Nephron (organoid): ENCODE measurements around the gene CDC6.

Source experiments
- H3K27ac Mint-ChIP-seq, 3 experiments: 2 replicates each; pipeline ENCODE4 v1.8.0; 2020; ENCODE audit warnings: mixed read lengths in 3 of 3, mild to moderate bottlenecking in 2 of 3, moderate library complexity in 1 of 3
- H3K27me3 Mint-ChIP-seq: 2 replicates; pipeline ENCODE4 v1.8.0; 2021; ENCODE audit warnings: low read depth, mild to moderate bottlenecking, moderate library complexity, mixed read lengths
- H3K36me3 Mint-ChIP-seq: 2 replicates; pipeline ENCODE4 v1.8.0; 2020; ENCODE audit warnings: low read depth, mixed read lengths
- H3K4me1 Mint-ChIP-seq: 2 replicates; pipeline ENCODE4 v1.8.0; 2020; ENCODE audit warnings: mixed read lengths
- H3K4me3 Mint-ChIP-seq, 3 experiments: 2 replicates each; pipeline ENCODE4 v1.8.0; 2020; ENCODE audit warnings: mild to moderate bottlenecking in 3 of 3, mixed read lengths in 3 of 3, moderate library complexity in 2 of 3
- H3K9me3 Mint-ChIP-seq: 2 replicates; pipeline ENCODE4 v1.8.0; 2020; ENCODE audit warnings: mixed read lengths
- CTCF ChIP-seq, 3 experiments: fragments of 200-600 bp; sonication (generic); IDR thresholded peaks; one replicate each; pipeline ENCODE4 v1.5.0; 2021; ENCODE audit warnings: antibody characterized with exemption in 3 of 3; ENCODE audit not compliant: unreplicated experiment in 3 of 3

The CDC6 gene

GRCh38 chr17:40307001-40307730 lies 19.5 kb downstream of the CDC6 start:
- Mint-ChIP-seq H3K27ac (no peak overlapping the region), H3K9me3 (no peaks in the 10 kb centered on the region), H3K4me3 (no peak overlapping the region), H3K27me3 (no peaks in the 10 kb centered on the region), H3K36me3 (no peaks in the 10 kb centered on the region), H3K4me1 (peaks cover 22% of the 10 kb centered on the region)
- no peak for TF ChIP-seq CTCF (IDR thresholded peaks at IDR 0.05; ENCODE audit: unreplicated experiment in 3 of 3)

GRCh38 chr17:40307740-40308239 lies 20.1 kb downstream of the CDC6 start:
- Mint-ChIP-seq H3K36me3 (no peaks in the 10 kb centered on the region), H3K4me3 (no peak overlapping the region), H3K9me3 (no peaks in the 10 kb centered on the region), H3K4me1 (peaks cover 19% of the 10 kb centered on the region), H3K27me3 (no peaks in the 10 kb centered on the region), H3K27ac (no peak overlapping the region)
- TF ChIP-seq CTCF (IDR thresholded peaks at IDR 0.05; ENCODE audit: unreplicated experiment in 3 of 3), result no peak

GRCh38 chr17:40309031-40309948 lies 21.6 kb downstream of the CDC6 start, which contains the start of gene RARA:
TSS of gene RARA (plus strand) at chr17:40309180. CDS start at chr17:40331219, 22,039 bp downstream.
- no peaks in the 10 kb centered on the region for H3K27me3 Mint-ChIP-seq
- no peaks in the 10 kb centered on the region for H3K9me3 Mint-ChIP-seq
- no peaks in the 10 kb centered on the region for H3K36me3 Mint-ChIP-seq
- peaks cover 4% of the 10 kb centered on the region for H3K4me1 Mint-ChIP-seq
- H3K4me3 Mint-ChIP-seq, result no peak within 1 kb of the TSS
- H3K27ac Mint-ChIP-seq, result no peak within 1 kb of the TSS
- no peak for TF ChIP-seq CTCF (IDR thresholded peaks at IDR 0.05; ENCODE audit: unreplicated experiment in 3 of 3)

GRCh38 chr17:40309949-40310510 lies 22.4 kb downstream of the CDC6 start:
- Mint-ChIP-seq H3K27me3 (no peaks in the 10 kb centered on the region), H3K27ac (no peak overlapping the region), H3K36me3 (no peaks in the 10 kb centered on the region), H3K4me3 (no peak overlapping the region), H3K4me1 (no peaks in the 10 kb centered on the region), H3K9me3 (no peaks in the 10 kb centered on the region)
- no peak for TF ChIP-seq CTCF (IDR thresholded peaks at IDR 0.05; ENCODE audit: unreplicated experiment in 3 of 3)

- Mint-ChIP-seq H3K36me3 (no peaks in the 10 kb centered on the region), H3K4me1 (no peaks in the 10 kb centered on the region), H3K9me3 (no peaks in the 10 kb centered on the region)
Measured at GRCh38 chr17:40310882-40311391, 23.3 kb downstream of the CDC6 start.

More at GRCh38 chr17:40310882-40311391, 23.3 kb downstream of the CDC6 start:
- H3K4me3 Mint-ChIP-seq, result peak overlapping the region in 1 of 3 experiments; percentile 41
- peak overlapping the region in 1 of 3 experiments; percentile 30 for H3K27ac Mint-ChIP-seq
- no peaks in the 10 kb centered on the region for H3K27me3 Mint-ChIP-seq
- no peak for TF ChIP-seq CTCF (IDR thresholded peaks at IDR 0.05; ENCODE audit: unreplicated experiment in 3 of 3)
